HG03457 (cell line): ENCODE results near the gene GFOD1.

Experiments used
- ATAC-seq: cut with Tn5 transposase; IDR thresholded peaks from one replicate; pipeline ENCODE4 v1.9.1; 2021; ENCODE audit warnings: moderate number of reproducible peaks; ENCODE audit not compliant: unreplicated experiment

Gene GFOD1

GRCh38 chr6:13427801-13428582 is 59.4 kb downstream of the GFOD1 start:
- peak; percentile 51 for ATAC-seq

GRCh38 chr6:13427316-13427715 is 60.1 kb downstream of the GFOD1 start:
- ATAC-seq, result no peak

- ATAC-seq, result no peak
Observed at GRCh38 chr6:13425943-13426931, 61.2 kb downstream of the GFOD1 start.

GRCh38 chr6:13425270-13425873 is 62.0 kb downstream of the GFOD1 start:
- no peak for ATAC-seq

- no peak for ATAC-seq
Observed at GRCh38 chr6:13423252-13423651, 64.1 kb downstream of the GFOD1 start.

GRCh38 chr6:13422681-13423221 is 64.6 kb downstream of the GFOD1 start:
- ATAC-seq, result no peak

GRCh38 chr6:13421425-13422059 is 65.9 kb downstream of the GFOD1 start:
- no peak for ATAC-seq

GRCh38 chr6:13420269-13420668 is 67.1 kb downstream of the GFOD1 start:
- no peak for ATAC-seq

GRCh38 chr6:13419422-13420195 is 67.8 kb downstream of the GFOD1 start:
- ATAC-seq, result no peak

GRCh38 chr6:13418844-13419243 is 68.6 kb downstream of the GFOD1 start:
- no peak for ATAC-seq

- no peak for ATAC-seq
Observed at GRCh38 chr6:13417954-13418353, 69.4 kb downstream of the GFOD1 start.

- ATAC-seq, result no peak
Observed at GRCh38 chr6:13417431-13417830, 70.0 kb downstream of the GFOD1 start.

GRCh38 chr6:13415283-13415682 is 72.1 kb downstream of the GFOD1 start:
- no peak for ATAC-seq

- no peak for ATAC-seq
Observed at GRCh38 chr6:13413900-13414555, 73.4 kb downstream of the GFOD1 start.

GRCh38 chr6:13413466-13413862 is 73.9 kb downstream of the GFOD1 start:
- no peak for ATAC-seq

- ATAC-seq, result no peak
Observed at GRCh38 chr6:13412639-13413465, 74.5 kb downstream of the GFOD1 start.

GRCh38 chr6:13412211-13412610 is 75.2 kb downstream of the GFOD1 start:
- no peak for ATAC-seq

GRCh38 chr6:13411484-13411883 is 75.9 kb downstream of the GFOD1 start:
- ATAC-seq, result no peak

GRCh38 chr6:13409991-13410390 is 77.4 kb downstream of the GFOD1 start:
- ATAC-seq, result no peak
